H1 (cell line): ENCODE data around the gene CCDC88C. TPM values are rescaled to one million over a fixed set of nuclear protein-coding genes. Genes with fewer than 3 reads are reported as not detected.

ENCODE experiments used
- CTCF ChIA-PET: fragments of 300-600 bp; sonication (Branson Sonifier 250); formaldehyde crosslinking; loops from one replicate; lab custom pipeline; 2021; ENCODE audit not compliant: partially characterized antibody; lab: Charles Lee
- POLR2A ChIA-PET: fragments of 300-600 bp; sonication (Branson Sonifier 250); formaldehyde crosslinking; loops from one replicate; lab custom pipeline; 2021; ENCODE audit warnings: inconsistent platforms; ENCODE audit not compliant: partially characterized antibody; lab: Charles Lee
- DNase-seq, 2 experiments: peaks; one replicate each; pipeline versions ENCODE4 v3.0.0 to v3.0.0-alpha.2; 2010 to 2022; ENCODE audit warnings: low spot score in 2 of 2, low read depth in 1 of 2, mixed read lengths in 1 of 2
- FAIRE-seq: peaks from 2 replicates; lab custom pipeline; 2011; peaks lifted over from hg19 to GRCh38; lab: Jason Lieb, UNC
- H2AFZ ChIP-seq: 2 replicates; pipeline ENCODE4 v1.8.1; 2012; ENCODE audit warnings: low read length, inconsistent platforms
- H2AK5ac ChIP-seq: 2 replicates; pipeline ENCODE4 v1.6.1; 2013; ENCODE audit warnings: low read depth, low read length
- H2BK120ac ChIP-seq: replicated peaks from 2 replicates; pipeline ENCODE3; 2013; ENCODE audit warnings: low read depth, low read length, inconsistent platforms
- H2BK12ac ChIP-seq: 2 replicates; pipeline ENCODE4 v1.6.1; 2013; ENCODE audit warnings: low read depth, low read length
- H2BK15ac ChIP-seq: 2 replicates; pipeline ENCODE4 v1.6.1; 2013; ENCODE audit warnings: low read length
- H2BK20ac ChIP-seq: 2 replicates; pipeline ENCODE4 v1.6.1; 2013; ENCODE audit warnings: low read length
- H2BK5ac ChIP-seq: 2 replicates; pipeline ENCODE4 v1.6.1; 2013; ENCODE audit warnings: low read depth, low read length
- H3K14ac ChIP-seq: 2 replicates; pipeline ENCODE4 v1.6.1; 2013; ENCODE audit warnings: inconsistent platforms; ENCODE audit not compliant: insufficient read length
- H3K18ac ChIP-seq: 2 replicates; pipeline ENCODE4 v1.6.1; 2013; ENCODE audit warnings: low read length; ENCODE audit errors: extremely low read depth
- H3K23ac ChIP-seq: 2 replicates; pipeline ENCODE4 v1.6.1; 2013; ENCODE audit warnings: inconsistent platforms; ENCODE audit not compliant: insufficient read length
- H3K23me2 ChIP-seq: 2 replicates; pipeline ENCODE4 v1.6.1; 2013; ENCODE audit warnings: low read depth, low read length
- H3K27ac ChIP-seq: 2 replicates; pipeline ENCODE4 v1.6.1; 2011; ENCODE audit warnings: low read depth, low read length, inconsistent platforms
- H3K27me3 ChIP-seq, 4 experiments: replicated peaks in 1 of 4; 1 replicate in 1 of 4; 2 replicates in 3 of 4; pipeline versions ENCODE4 v1.6.1 to v1.8.1; 2011 to 2013; ENCODE audit warnings: low read length in 3 of 4, mild to moderate bottlenecking in 3 of 4, inconsistent platforms in 2 of 4, mixed read lengths in 2 of 4, moderate library complexity in 1 of 4; ENCODE audit not compliant: control insufficient read depth in 3 of 4, insufficient read depth in 3 of 4; ENCODE audit errors: extremely low read depth in 1 of 4
- H3K36me3 ChIP-seq, 4 experiments: 2 replicates each; pipeline versions ENCODE4 v1.6.1 to v1.8.1; 2011 to 2013; ENCODE audit warnings: mild to moderate bottlenecking in 4 of 4, low read length in 3 of 4, moderate library complexity in 2 of 4, control low read depth in 1 of 4, inconsistent platforms in 1 of 4; ENCODE audit not compliant: insufficient read depth in 4 of 4, control insufficient read depth in 2 of 4
- H3K4ac ChIP-seq: replicated peaks from 2 replicates; pipeline ENCODE3; 2013; ENCODE audit warnings: low read length, low read depth, mixed read lengths, inconsistent platforms; ENCODE audit not compliant: insufficient read length
- H3K4me1 ChIP-seq, 4 experiments: replicated peaks in 1 of 4; 1 replicate in 1 of 4; 2 replicates in 3 of 4; pipeline versions ENCODE4 v1.6.1 to v1.8.1; 2011 to 2013; ENCODE audit warnings: low read length in 3 of 4, inconsistent platforms in 2 of 4, mixed read lengths in 1 of 4; ENCODE audit not compliant: insufficient read depth in 4 of 4, control insufficient read depth in 3 of 4
- H3K4me2 ChIP-seq, 2 experiments: 2 replicates each; pipeline versions ENCODE4 v1.6.1 to v1.8.1; 2011 to 2013; ENCODE audit warnings: low read depth in 2 of 2, low read length in 2 of 2, control low read depth in 1 of 2, inconsistent platforms in 1 of 2, mild to moderate bottlenecking in 1 of 2; ENCODE audit not compliant: insufficient read depth in 1 of 2
- H3K4me3 ChIP-seq, 4 experiments: fragments of 200-600, 300-600 bp in 1 of 4; sonication (generic), shearing (Covaris generic), sonication (Bioruptor Twin) in 1 of 4; 2 replicates each; pipeline versions ENCODE4 v1.5.1 to v1.8.1; 2011 to 2016; ENCODE audit warnings: low read length in 4 of 4, low read depth in 3 of 4, control low read depth in 2 of 4, inconsistent platforms in 2 of 4, mild to moderate bottlenecking in 2 of 4, mixed read lengths in 1 of 4, moderate library complexity in 1 of 4; ENCODE audit not compliant: insufficient read depth in 2 of 4; ENCODE audit errors: extremely low read depth in 1 of 4
- H3K56ac ChIP-seq: replicated peaks from 2 replicates; pipeline ENCODE3; 2013; ENCODE audit warnings: low read depth, mild to moderate bottlenecking, mixed read lengths, low read length, inconsistent platforms; ENCODE audit not compliant: insufficient read length
- H3K79me1 ChIP-seq: 2 replicates; pipeline ENCODE4 v1.6.1; 2013; ENCODE audit warnings: low read depth, low read length, control low read depth
- H3K79me2 ChIP-seq, 2 experiments: 2 replicates each; pipeline versions ENCODE4 v1.6.1 to v1.8.1; 2012 to 2013; ENCODE audit warnings: low read length in 2 of 2, mild to moderate bottlenecking in 2 of 2, inconsistent platforms in 1 of 2; ENCODE audit not compliant: insufficient read depth in 2 of 2, control insufficient read depth in 1 of 2
- H3K9ac ChIP-seq, 4 experiments: replicated peaks in 1 of 4; 1 replicate in 1 of 4; 2 replicates in 3 of 4; pipeline versions ENCODE4 v1.6.1 to v1.8.1; 2011 to 2013; ENCODE audit warnings: low read depth in 3 of 4, low read length in 3 of 4, control low read depth in 2 of 4, mild to moderate bottlenecking in 2 of 4, moderate library complexity in 2 of 4, inconsistent platforms in 1 of 4; ENCODE audit errors: extremely low read depth in 1 of 4
- H3K9me3 ChIP-seq, 2 experiments: 2 replicates each; pipeline versions ENCODE4 v1.6.1 to v1.8.1; 2012 to 2013; ENCODE audit warnings: mild to moderate bottlenecking in 2 of 2, moderate library complexity in 2 of 2, control low read depth in 1 of 2, inconsistent platforms in 1 of 2, low read depth in 1 of 2, low read length in 1 of 2, mixed read lengths in 1 of 2; ENCODE audit not compliant: insufficient read depth in 2 of 2
- H4K20me1 ChIP-seq, 2 experiments: replicated peaks in 1 of 2; 2 replicates each; pipeline versions ENCODE3 to v1.8.1; 2011 to 2013; ENCODE audit warnings: inconsistent platforms in 2 of 2, low read length in 2 of 2, mild to moderate bottlenecking in 1 of 2; ENCODE audit not compliant: insufficient read depth in 2 of 2, control insufficient read depth in 1 of 2
- H4K5ac ChIP-seq: 2 replicates; pipeline ENCODE4 v1.6.1; 2013; ENCODE audit warnings: low read length, low read depth, mixed read lengths, inconsistent platforms; ENCODE audit not compliant: insufficient read length
- H4K8ac ChIP-seq: 2 replicates; pipeline ENCODE4 v1.8.0; 2013; ENCODE audit warnings: mild to moderate bottlenecking, moderate library complexity, low read length, inconsistent platforms; ENCODE audit not compliant: insufficient read depth; ENCODE audit errors: extremely low read depth
- H4K91ac ChIP-seq: replicated peaks from 2 replicates; pipeline ENCODE3; 2013; ENCODE audit warnings: low read length, mixed read lengths, inconsistent platforms; ENCODE audit not compliant: insufficient read length
- CBX5 ChIP-seq: fragments of 300-800, 300-1000 bp; sonication (generic); IDR thresholded peaks from 2 replicates; pipeline ENCODE4 v1.7.1; 2016; ENCODE audit warnings: antibody characterized with exemption, low read length, low read depth
- EZH2 ChIP-seq: fragments of 200-600 bp; sonication (generic); IDR thresholded peaks from 2 replicates; pipeline ENCODE4 v1.7.1; 2012; ENCODE audit warnings: low read depth, mild to moderate bottlenecking, moderate library complexity, low read length, inconsistent platforms; ENCODE audit not compliant: severe bottlenecking
- KDM4A ChIP-seq: IDR thresholded peaks from one replicate; pipeline ENCODE4 v1.7.1; 2012; ENCODE audit warnings: low read depth, mild to moderate bottlenecking, moderate library complexity, low read length, inconsistent platforms; ENCODE audit not compliant: severe bottlenecking
- SIRT6 ChIP-seq: IDR thresholded peaks from one replicate; pipeline ENCODE4 v1.7.1; 2012; ENCODE audit warnings: low read length, inconsistent platforms
- WGBS, 2 experiments: shearing (Covaris generic) in 1 of 2; methylation state at CpG; one replicate each; pipeline versions ENCODE4 v1.1.6 to v1.1.7; 2013 to 2015; ENCODE audit warnings: low lambda C conversion rate in 2 of 2, mixed read lengths in 2 of 2, inconsistent platforms in 1 of 2, low coverage in 1 of 2, missing lambda C conversion rate in 1 of 2; ENCODE audit not compliant: insufficient replicate concordance in 2 of 2, insufficient coverage in 1 of 2, insufficient read length in 1 of 2; ENCODE audit errors: extremely low coverage in 1 of 2, missing lambda C conversion rate in 1 of 2; 5-methylcytosine and 5-hydroxymethylcytosine counted together
- polyA plus RNA-seq, 7 experiments: library from polyadenylated mRNA; depleted of rRNA in 3 of 7; stranded (reverse) in 5 of 7; unstranded in 2 of 7; fragments of >200 nt in 5 of 7; fragments of 200-250 nt in 2 of 7; gene quantifications; 1 replicate in 5 of 7; 2 replicates in 1 of 7; 4 replicates in 1 of 7; pipeline versions ENCODE4 v1.2.1 to v1.2.3, GENCODE V29; 2011 to 2013; ENCODE audit warnings: missing spikeins in 2 of 7, mixed read lengths in 2 of 7
- total RNA-seq: library from RNA; stranded (reverse); fragmentation: NEBNext Ultra II Directional; extraction: Animal tissue kit (Norgen Biotek cat#: 25700); gene quantifications from 2 replicates; pipeline ENCODE4 v1.2.1, GENCODE V29; 2021

Gene CCDC88C
- total and polyA plus RNA-seq, 2 of the 8 experiments (the other 6 are each of a cell fraction or from before 2014, with no cell fraction given) = 10.3 to 57.7 TPM

GRCh38 chr14:91289464-91289863 is 128.2 kb downstream of the CCDC88C start:
- no peak overlapping the region for H3K4me3 ChIP-seq
- H3K79me1 ChIP-seq = no peaks in the 10 kb centered on the region
- H3K18ac ChIP-seq = no peak overlapping the region
- H2BK5ac ChIP-seq = no peak overlapping the region
- H3K79me2 ChIP-seq = no peaks in the 10 kb centered on the region
- H3K23me2 ChIP-seq = no peaks in the 10 kb centered on the region
- FAIRE-seq = no peak
- H2BK12ac ChIP-seq = no peak overlapping the region
- no peak overlapping the region for H2BK20ac ChIP-seq
- TF ChIP-seq SIRT6 (no peak), KDM4A (no peak), EZH2 (no peak), CBX5 (no peak)
- no peak overlapping the region for H3K56ac ChIP-seq
- no peak overlapping the region for H2AK5ac ChIP-seq
- H3K9ac ChIP-seq = no peak overlapping the region
- CTCF ChIA-PET = interaction anchor here (0.7 to 7.5 kb wide), 3 partner anchors 14 to 113 kb away, joined by 3 to 84 read pairs (median 3); no protein-coding TSS in a partner anchor
- no peak overlapping the region for H3K4me2 ChIP-seq
- no peak overlapping the region for H4K5ac ChIP-seq
- H3K36me3 ChIP-seq = peaks cover 16 to 54% (median 41%) of the 10 kb centered on the region in 4 experiments
- 95% methylated on average over 4 of the region's 4 CpGs; no CpG with 5 or more reads in 1 of the 2 experiments for WGBS, 2 experiments
- no peaks in the 10 kb centered on the region for H3K4me1 ChIP-seq
- no peak overlapping the region for H2BK15ac ChIP-seq
- H2BK120ac ChIP-seq = no peak overlapping the region
- POLR2A ChIA-PET = interaction anchor here (1.3 kb wide), 1 partner anchor 11 kb away, joined by 4 read pairs; no protein-coding TSS in a partner anchor
- DNase-seq = no peak
- H3K14ac ChIP-seq = no peak overlapping the region
- no peak overlapping the region for H4K8ac ChIP-seq
- no peaks in the 10 kb centered on the region for H3K27me3 ChIP-seq
- H2AFZ ChIP-seq = no peak overlapping the region
- no peak overlapping the region for H3K27ac ChIP-seq
- H4K20me1 ChIP-seq = peaks cover 0 to 1% of the 10 kb centered on the region in 2 experiments
- H4K91ac ChIP-seq = no peak overlapping the region
- H3K9me3 ChIP-seq = no peaks in the 10 kb centered on the region
- H3K4ac ChIP-seq = no peak overlapping the region
- H3K23ac ChIP-seq = no peak overlapping the region
